Measurements from ENCODE around the gene CDKN2C.

CDKN2C gene

DNA sequence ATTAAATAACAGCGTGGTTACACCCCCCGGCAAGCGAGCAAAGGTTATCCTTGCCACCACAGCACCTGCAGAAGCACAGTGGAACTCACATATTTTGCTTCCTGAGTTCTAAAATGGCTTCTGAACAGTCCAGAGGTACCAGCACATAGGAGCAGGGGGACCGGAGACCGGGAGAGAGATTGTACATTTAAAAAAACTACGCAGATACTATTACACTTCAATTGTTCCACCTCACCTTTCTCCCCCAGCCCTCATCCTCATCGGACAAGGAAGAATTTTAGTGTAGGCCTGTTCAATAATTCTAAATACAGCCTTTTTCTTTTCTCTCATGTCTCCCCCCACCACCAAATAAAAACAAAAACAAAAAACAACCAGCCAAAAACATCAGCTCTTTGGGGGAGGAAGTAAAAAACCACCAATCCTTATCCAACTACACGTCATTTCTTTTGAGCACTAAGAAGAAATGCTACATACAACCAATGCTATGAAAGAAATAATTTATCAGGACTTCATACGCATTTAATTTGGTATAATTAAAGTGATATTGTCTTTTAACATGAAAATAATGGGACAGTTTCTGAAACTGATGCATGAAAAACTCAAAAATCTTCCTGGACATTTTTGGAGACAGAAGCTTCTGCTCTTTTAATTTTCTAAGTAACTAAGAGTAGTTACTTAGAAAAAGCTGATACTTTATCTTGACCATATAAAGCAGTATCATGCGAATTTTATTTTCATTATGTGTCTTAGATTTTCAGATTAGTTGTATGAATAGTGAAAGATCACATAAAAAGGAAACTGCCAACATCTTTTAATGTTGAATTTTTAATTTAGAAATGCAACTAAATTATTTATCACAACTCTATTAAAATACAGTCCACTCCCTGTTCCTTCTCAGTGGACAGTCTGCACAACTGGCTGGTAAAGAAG lies 9.1 kb downstream of the CDKN2C start (continued):
- TF ChIP-seq ZBTB49 (tag by site-specific recombination; IDR thresholded peaks at IDR 0.05; ENCODE audit: low read depth) (no peak), MZF1 (tag by site-specific recombination; IDR thresholded peaks at IDR 0.05; ENCODE audit: borderline replicate concordance) (no peak), ZNF391 (tag by site-specific recombination; IDR thresholded peaks at IDR 0.05; ENCODE audit: borderline replicate concordance, low read depth) (no peak), ZNF610 (tag by site-specific recombination; IDR thresholded peaks at IDR 0.05; ENCODE audit: borderline replicate concordance) (no peak), ZXDB (tag by site-specific recombination; IDR thresholded peaks at IDR 0.05) (peak; percentile 48; the same call in 1 of the 2 replicates), ZNF202 (tag by site-specific recombination; IDR thresholded peaks at IDR 0.05; ENCODE audit: borderline replicate concordance) (no peak), ZNF2 (tag by site-specific recombination; IDR thresholded peaks at IDR 0.05) (peak; percentile 67; the same call in 1 of the 2 replicates), YY1 (tag by site-specific recombination; IDR thresholded peaks at IDR 0.05) (peak; percentile 28; the same call in 1 of the 2 replicates), ZNF560 (tag by site-specific recombination; IDR thresholded peaks at IDR 0.05; ENCODE audit: borderline replicate concordance) (no peak), TCF7L2 (IDR thresholded peaks at IDR 0.05; ENCODE audit: borderline replicate concordance, low read depth, low read length) (no peak), SETDB1 (IDR thresholded peaks at IDR 0.05; ENCODE audit: insufficient read length, low read length) (no peak), ZNF501 (tag by site-specific recombination; IDR thresholded peaks at IDR 0.05) (no peak), KLF10 (tag by site-specific recombination; IDR thresholded peaks at IDR 0.05) (no peak; the same call in 1 of the 2 replicates), REPIN1 (tag by site-specific recombination; IDR thresholded peaks at IDR 0.05; ENCODE audit: low read depth) (peak; percentile 90; the same call in 1 of the 2 replicates), ZNF335 (tag by site-specific recombination; conservative IDR thresholded peaks at IDR 0.05) (no peak), AEBP2 (tag by site-specific recombination; IDR thresholded peaks at IDR 0.05; ENCODE audit: borderline replicate concordance) (no peak), ZBTB7A (tag by site-specific recombination; IDR thresholded peaks at IDR 0.05; ENCODE audit: low read depth) (0 out of 2 replicates have a peak, but pooled peaks have one; percentile 16), ZNF24 (tag by site-specific recombination; IDR thresholded peaks at IDR 0.05) (0 out of 2 replicates have a peak, but pooled peaks have one; percentile 58), ZNF600 (tag by site-specific recombination; IDR thresholded peaks at IDR 0.05) (peak; percentile 51; the same call in 1 of the 2 replicates)
- TF ChIP-seq, protein P1, sequence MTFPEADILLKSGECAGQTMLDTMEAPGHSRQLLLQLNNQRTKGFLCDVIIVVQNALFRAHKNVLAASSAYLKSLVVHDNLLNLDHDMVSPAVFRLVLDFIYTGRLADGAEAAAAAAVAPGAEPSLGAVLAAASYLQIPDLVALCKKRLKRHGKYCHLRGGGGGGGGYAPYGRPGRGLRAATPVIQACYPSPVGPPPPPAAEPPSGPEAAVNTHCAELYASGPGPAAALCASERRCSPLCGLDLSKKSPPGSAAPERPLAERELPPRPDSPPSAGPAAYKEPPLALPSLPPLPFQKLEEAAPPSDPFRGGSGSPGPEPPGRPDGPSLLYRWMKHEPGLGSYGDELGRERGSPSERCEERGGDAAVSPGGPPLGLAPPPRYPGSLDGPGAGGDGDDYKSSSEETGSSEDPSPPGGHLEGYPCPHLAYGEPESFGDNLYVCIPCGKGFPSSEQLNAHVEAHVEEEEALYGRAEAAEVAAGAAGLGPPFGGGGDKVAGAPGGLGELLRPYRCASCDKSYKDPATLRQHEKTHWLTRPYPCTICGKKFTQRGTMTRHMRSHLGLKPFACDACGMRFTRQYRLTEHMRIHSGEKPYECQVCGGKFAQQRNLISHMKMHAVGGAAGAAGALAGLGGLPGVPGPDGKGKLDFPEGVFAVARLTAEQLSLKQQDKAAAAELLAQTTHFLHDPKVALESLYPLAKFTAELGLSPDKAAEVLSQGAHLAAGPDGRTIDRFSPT (tag by site-specific recombination; IDR thresholded peaks at IDR 0.05), result no peak
- TF ChIP-seq, protein P2, sequence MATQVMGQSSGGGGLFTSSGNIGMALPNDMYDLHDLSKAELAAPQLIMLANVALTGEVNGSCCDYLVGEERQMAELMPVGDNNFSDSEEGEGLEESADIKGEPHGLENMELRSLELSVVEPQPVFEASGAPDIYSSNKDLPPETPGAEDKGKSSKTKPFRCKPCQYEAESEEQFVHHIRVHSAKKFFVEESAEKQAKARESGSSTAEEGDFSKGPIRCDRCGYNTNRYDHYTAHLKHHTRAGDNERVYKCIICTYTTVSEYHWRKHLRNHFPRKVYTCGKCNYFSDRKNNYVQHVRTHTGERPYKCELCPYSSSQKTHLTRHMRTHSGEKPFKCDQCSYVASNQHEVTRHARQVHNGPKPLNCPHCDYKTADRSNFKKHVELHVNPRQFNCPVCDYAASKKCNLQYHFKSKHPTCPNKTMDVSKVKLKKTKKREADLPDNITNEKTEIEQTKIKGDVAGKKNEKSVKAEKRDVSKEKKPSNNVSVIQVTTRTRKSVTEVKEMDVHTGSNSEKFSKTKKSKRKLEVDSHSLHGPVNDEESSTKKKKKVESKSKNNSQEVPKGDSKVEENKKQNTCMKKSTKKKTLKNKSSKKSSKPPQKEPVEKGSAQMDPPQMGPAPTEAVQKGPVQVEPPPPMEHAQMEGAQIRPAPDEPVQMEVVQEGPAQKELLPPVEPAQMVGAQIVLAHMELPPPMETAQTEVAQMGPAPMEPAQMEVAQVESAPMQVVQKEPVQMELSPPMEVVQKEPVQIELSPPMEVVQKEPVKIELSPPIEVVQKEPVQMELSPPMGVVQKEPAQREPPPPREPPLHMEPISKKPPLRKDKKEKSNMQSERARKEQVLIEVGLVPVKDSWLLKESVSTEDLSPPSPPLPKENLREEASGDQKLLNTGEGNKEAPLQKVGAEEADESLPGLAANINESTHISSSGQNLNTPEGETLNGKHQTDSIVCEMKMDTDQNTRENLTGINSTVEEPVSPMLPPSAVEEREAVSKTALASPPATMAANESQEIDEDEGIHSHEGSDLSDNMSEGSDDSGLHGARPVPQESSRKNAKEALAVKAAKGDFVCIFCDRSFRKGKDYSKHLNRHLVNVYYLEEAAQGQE (tag by site-specific recombination; IDR thresholded peaks at IDR 0.05), result no peak
- TF ChIP-seq, protein P3, sequence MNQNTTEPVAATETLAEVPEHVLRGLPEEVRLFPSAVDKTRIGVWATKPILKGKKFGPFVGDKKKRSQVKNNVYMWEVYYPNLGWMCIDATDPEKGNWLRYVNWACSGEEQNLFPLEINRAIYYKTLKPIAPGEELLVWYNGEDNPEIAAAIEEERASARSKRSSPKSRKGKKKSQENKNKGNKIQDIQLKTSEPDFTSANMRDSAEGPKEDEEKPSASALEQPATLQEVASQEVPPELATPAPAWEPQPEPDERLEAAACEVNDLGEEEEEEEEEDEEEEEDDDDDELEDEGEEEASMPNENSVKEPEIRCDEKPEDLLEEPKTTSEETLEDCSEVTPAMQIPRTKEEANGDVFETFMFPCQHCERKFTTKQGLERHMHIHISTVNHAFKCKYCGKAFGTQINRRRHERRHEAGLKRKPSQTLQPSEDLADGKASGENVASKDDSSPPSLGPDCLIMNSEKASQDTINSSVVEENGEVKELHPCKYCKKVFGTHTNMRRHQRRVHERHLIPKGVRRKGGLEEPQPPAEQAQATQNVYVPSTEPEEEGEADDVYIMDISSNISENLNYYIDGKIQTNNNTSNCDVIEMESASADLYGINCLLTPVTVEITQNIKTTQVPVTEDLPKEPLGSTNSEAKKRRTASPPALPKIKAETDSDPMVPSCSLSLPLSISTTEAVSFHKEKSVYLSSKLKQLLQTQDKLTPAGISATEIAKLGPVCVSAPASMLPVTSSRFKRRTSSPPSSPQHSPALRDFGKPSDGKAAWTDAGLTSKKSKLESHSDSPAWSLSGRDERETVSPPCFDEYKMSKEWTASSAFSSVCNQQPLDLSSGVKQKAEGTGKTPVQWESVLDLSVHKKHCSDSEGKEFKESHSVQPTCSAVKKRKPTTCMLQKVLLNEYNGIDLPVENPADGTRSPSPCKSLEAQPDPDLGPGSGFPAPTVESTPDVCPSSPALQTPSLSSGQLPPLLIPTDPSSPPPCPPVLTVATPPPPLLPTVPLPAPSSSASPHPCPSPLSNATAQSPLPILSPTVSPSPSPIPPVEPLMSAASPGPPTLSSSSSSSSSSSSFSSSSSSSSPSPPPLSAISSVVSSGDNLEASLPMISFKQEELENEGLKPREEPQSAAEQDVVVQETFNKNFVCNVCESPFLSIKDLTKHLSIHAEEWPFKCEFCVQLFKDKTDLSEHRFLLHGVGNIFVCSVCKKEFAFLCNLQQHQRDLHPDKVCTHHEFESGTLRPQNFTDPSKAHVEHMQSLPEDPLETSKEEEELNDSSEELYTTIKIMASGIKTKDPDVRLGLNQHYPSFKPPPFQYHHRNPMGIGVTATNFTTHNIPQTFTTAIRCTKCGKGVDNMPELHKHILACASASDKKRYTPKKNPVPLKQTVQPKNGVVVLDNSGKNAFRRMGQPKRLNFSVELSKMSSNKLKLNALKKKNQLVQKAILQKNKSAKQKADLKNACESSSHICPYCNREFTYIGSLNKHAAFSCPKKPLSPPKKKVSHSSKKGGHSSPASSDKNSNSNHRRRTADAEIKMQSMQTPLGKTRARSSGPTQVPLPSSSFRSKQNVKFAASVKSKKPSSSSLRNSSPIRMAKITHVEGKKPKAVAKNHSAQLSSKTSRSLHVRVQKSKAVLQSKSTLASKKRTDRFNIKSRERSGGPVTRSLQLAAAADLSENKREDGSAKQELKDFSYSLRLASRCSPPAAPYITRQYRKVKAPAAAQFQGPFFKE (tag by site-specific recombination; IDR thresholded peaks at IDR 0.05; ENCODE audit: borderline replicate concordance), result no peak

All from HEK293 (cell line).